ENCODE results near the gene THG1L.

DNA sequence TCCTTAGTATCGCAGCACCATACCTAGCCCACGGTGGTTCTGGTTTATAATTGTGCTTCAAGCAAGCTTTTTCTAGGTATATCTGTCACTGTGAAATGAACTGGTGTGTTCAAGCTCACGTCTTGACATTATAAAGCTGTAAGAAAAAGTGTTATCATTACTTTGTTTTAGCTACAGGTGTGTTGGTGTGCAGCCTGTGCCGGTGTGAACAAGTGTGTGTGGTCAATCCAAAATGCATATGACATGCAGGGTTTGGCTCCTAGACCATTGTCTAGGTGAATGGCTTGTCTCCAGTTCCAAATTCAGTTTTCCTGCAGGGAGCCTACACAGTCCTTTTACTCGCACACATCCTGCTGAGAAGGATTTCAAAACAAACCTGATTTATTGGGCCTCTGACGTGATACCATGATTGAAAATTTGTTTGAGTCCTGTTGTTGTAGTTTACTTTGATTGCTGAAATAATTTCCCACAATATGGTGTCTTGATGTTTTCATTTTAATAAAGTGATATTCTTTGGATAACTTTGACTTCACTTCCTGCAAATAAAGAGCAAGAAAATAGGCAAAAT lies 16.0 kb downstream of the THG1L start:
- TF ChIP-seq CTCF (IDR thresholded peaks at IDR 0.05) (no peak), ZFX (IDR thresholded peaks at IDR 0.05; ENCODE audit: borderline replicate concordance) (no peak)

All from 22Rv1 (cell line).